Activated naive CD4-positive, alpha-beta T cell treated with anti-CD3 and anti-CD28 coated beads, Interleukin-2, amount 50 U/mL, for 24 hours (primary cell): Measurements from ENCODE around the gene C1QTNF7.

ENCODE experiments used
- H3K27ac Mint-ChIP-seq: one replicate; pipeline ENCODE4 v1.8.0; 2021; ENCODE audit warnings: mild to moderate bottlenecking, mixed read lengths
- H3K27me3 Mint-ChIP-seq: one replicate; pipeline ENCODE4 v1.8.0; 2021; ENCODE audit warnings: mixed read lengths
- H3K36me3 Mint-ChIP-seq: one replicate; pipeline ENCODE4 v1.8.0; 2021; ENCODE audit warnings: mixed read lengths
- H3K4me1 Mint-ChIP-seq: one replicate; pipeline ENCODE4 v1.8.0; 2021; ENCODE audit warnings: mixed read lengths
- H3K4me3 Mint-ChIP-seq: one replicate; pipeline ENCODE4 v1.8.0; 2021; ENCODE audit warnings: mild to moderate bottlenecking, mixed read lengths
- H3K9me3 Mint-ChIP-seq: one replicate; pipeline ENCODE4 v1.8.0; 2021; ENCODE audit warnings: mixed read lengths

C1QTNF7 gene

DNA sequence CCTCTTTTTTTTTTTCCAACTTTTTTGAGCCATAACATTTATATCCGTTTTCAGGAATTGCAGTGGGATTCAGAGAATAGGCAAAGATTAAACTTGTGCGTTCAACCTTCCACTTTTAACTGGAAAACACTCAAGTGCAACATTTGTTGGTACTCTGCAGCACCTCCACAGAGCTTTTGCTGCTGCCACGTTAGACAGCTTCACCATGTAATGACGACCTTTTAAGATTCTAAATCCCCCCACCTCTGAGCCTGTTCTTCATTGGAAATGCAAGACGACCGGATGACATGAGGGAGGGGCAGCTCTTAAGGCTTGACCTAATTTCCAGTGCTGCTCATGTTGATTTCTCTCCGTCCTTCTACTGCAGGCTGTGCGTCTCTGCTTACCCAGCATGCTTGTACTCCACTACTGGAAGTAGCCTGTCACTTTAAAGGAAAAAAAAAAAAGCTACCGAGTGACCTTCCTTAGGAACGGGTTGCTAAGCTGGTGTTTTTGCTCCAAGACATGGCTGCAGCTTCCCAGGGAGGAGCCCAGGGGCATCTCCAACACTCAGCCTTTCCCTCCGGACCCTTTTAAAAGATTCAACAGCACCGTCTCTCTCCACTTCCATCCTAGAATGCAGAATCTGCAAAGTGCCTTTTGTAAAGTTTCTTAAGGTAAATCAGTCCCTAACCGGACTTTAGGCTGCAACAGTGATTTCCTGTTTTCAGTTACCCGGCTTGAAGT lies 41.7 kb downstream of the C1QTNF7 start, which contains the start of gene CC2D2A:
Gene CC2D2A (plus strand): TSS at position 481 of the 726 bp plus-strand sequence. CDS start 6,051 bp downstream, outside the sequence.
- H3K27me3 Mint-ChIP-seq: no peaks in the 10 kb centered on the region
- H3K36me3 Mint-ChIP-seq: no peaks in the 10 kb centered on the region
- no peaks in the 10 kb centered on the region for H3K9me3 Mint-ChIP-seq
- no peak within 1 kb of the TSS for H3K27ac Mint-ChIP-seq
- H3K4me1 Mint-ChIP-seq: peaks cover 14% of the 10 kb centered on the region
- peak within 1 kb of the TSS; percentile 55 for H3K4me3 Mint-ChIP-seq

GRCh38 chr4:15470128-15470475 lies 42.3 kb downstream of the C1QTNF7 start:
- Mint-ChIP-seq H3K36me3 (no peaks in the 10 kb centered on the region), H3K4me1 (peaks cover 14% of the 10 kb centered on the region), H3K27me3 (no peaks in the 10 kb centered on the region), H3K4me3 (peak overlapping the region; percentile 55), H3K27ac (no peak overlapping the region), H3K9me3 (no peaks in the 10 kb centered on the region)

- H3K36me3 Mint-ChIP-seq: no peaks in the 10 kb centered on the region
- no peaks in the 10 kb centered on the region for H3K9me3 Mint-ChIP-seq
- no peaks in the 10 kb centered on the region for H3K27me3 Mint-ChIP-seq
- no peak overlapping the region for H3K4me3 Mint-ChIP-seq
- H3K4me1 Mint-ChIP-seq: no peaks in the 10 kb centered on the region
- no peak overlapping the region for H3K27ac Mint-ChIP-seq
These were observed 48.6 kb downstream of the C1QTNF7 start for GRCh38 chr4:15476396-15476795.

DNA sequence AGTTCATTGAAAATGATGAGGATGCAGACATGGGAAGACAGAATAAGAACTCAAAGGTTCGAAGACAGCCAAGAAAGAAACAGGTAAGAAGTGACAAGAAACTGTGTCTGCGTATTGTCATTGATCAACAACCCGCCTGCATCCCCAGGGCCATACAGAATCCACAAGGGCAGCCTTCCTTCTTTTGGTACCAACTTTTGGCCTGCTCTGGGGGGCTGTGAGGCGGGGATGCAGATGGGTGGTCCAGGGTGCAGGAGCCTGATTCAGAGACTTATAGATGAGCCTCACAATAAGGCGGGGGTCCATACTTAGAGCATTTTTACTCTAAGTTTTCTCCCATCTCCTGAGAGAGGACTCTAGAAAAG lies 50.9 kb downstream of the C1QTNF7 start:
- no peak overlapping the region for H3K27ac Mint-ChIP-seq
- H3K27me3 Mint-ChIP-seq: no peaks in the 10 kb centered on the region
- no peaks in the 10 kb centered on the region for H3K4me1 Mint-ChIP-seq
- H3K9me3 Mint-ChIP-seq: peaks cover under 1% of the 10 kb centered on the region
- no peak overlapping the region for H3K4me3 Mint-ChIP-seq
- H3K36me3 Mint-ChIP-seq: no peaks in the 10 kb centered on the region

GRCh38 chr4:15479089-15479912 lies 51.5 kb downstream of the C1QTNF7 start:
- H3K4me1 Mint-ChIP-seq: no peaks in the 10 kb centered on the region

DNA sequence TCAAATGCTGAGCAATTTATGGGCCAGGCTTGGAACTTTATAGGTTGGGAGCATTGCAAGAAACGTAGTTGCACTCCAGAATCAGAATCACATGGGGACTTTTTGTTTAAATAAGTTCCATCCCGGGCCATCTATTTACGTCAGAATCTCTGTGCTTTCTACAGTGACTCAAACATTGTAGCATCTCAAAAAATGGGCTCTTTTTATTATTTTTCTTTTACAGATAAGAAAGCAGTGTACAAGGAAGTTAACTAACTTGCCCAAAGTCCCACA lies 52.0 kb downstream of the C1QTNF7 start:
- Mint-ChIP-seq H3K4me1 (no peaks in the 10 kb centered on the region), H3K27me3 (no peaks in the 10 kb centered on the region), H3K27ac (no peak overlapping the region), H3K9me3 (peaks cover 10% of the 10 kb centered on the region), H3K36me3 (no peaks in the 10 kb centered on the region), H3K4me3 (no peak overlapping the region)

More at GRCh38 chr4:15479089-15479912, 51.5 kb downstream of the C1QTNF7 start:
- H3K27ac Mint-ChIP-seq: no peak overlapping the region
- H3K27me3 Mint-ChIP-seq: no peaks in the 10 kb centered on the region
- H3K36me3 Mint-ChIP-seq: no peaks in the 10 kb centered on the region
- H3K9me3 Mint-ChIP-seq: peaks cover 7% of the 10 kb centered on the region
- H3K4me3 Mint-ChIP-seq: no peak overlapping the region

GRCh38 chr4:15481961-15482745 lies 54.3 kb downstream of the C1QTNF7 start:
- no peaks in the 10 kb centered on the region for H3K27me3 Mint-ChIP-seq
- no peaks in the 10 kb centered on the region for H3K4me1 Mint-ChIP-seq
- H3K27ac Mint-ChIP-seq: no peak overlapping the region
- no peaks in the 10 kb centered on the region for H3K36me3 Mint-ChIP-seq
- H3K9me3 Mint-ChIP-seq: peaks cover 24% of the 10 kb centered on the region
- H3K4me3 Mint-ChIP-seq: no peak overlapping the region

DNA sequence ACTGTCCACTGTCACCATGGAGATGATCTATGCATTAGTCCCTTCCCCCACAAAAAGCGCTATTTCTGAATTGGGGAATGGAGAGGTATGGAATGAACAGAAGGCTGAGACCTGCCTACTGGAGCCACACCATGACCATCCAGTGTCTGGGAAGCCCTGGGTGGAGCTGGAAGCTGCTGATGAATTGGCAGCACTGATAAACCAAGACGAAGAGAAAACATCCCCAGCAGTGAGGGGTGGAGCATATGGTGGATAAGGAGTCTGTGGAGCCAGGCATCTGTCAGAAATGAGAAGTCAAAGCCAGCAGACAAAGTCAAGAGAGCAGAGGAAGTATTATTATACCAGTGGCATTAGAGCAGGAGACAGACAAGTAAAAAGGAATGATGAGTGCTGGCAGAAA lies 55.0 kb downstream of the C1QTNF7 start:
- Mint-ChIP-seq H3K4me3 (no peak overlapping the region), H3K4me1 (no peaks in the 10 kb centered on the region), H3K27me3 (no peaks in the 10 kb centered on the region), H3K27ac (no peak overlapping the region), H3K36me3 (no peaks in the 10 kb centered on the region), H3K9me3 (peaks cover 30% of the 10 kb centered on the region)

GRCh38 chr4:15488136-15488535 lies 60.3 kb downstream of the C1QTNF7 start:
- peaks cover 8% of the 10 kb centered on the region for H3K36me3 Mint-ChIP-seq
- H3K27ac Mint-ChIP-seq: no peak overlapping the region
- no peaks in the 10 kb centered on the region for H3K4me1 Mint-ChIP-seq
- H3K27me3 Mint-ChIP-seq: no peaks in the 10 kb centered on the region
- H3K9me3 Mint-ChIP-seq: peaks cover 48% of the 10 kb centered on the region
- H3K4me3 Mint-ChIP-seq: no peak overlapping the region

GRCh38 chr4:15488658-15489470 lies 61.0 kb downstream of the C1QTNF7 start:
- no peaks in the 10 kb centered on the region for H3K27me3 Mint-ChIP-seq
- H3K36me3 Mint-ChIP-seq: peaks cover 8% of the 10 kb centered on the region
- H3K4me1 Mint-ChIP-seq: no peaks in the 10 kb centered on the region
- H3K27ac Mint-ChIP-seq: no peak overlapping the region
- no peak overlapping the region for H3K4me3 Mint-ChIP-seq
- peaks cover 46% of the 10 kb centered on the region for H3K9me3 Mint-ChIP-seq

- Mint-ChIP-seq H3K36me3 (peaks cover 8% of the 10 kb centered on the region), H3K27me3 (no peaks in the 10 kb centered on the region), H3K9me3 (peaks cover 39% of the 10 kb centered on the region), H3K4me1 (no peaks in the 10 kb centered on the region), H3K4me3 (no peak overlapping the region), H3K27ac (no peak overlapping the region)
These were observed 61.7 kb downstream of the C1QTNF7 start for GRCh38 chr4:15489551-15489950.

GRCh38 chr4:15493411-15493810 lies 65.6 kb downstream of the C1QTNF7 start:
- no peak overlapping the region for H3K4me3 Mint-ChIP-seq
- H3K9me3 Mint-ChIP-seq: peaks cover 13% of the 10 kb centered on the region
- H3K36me3 Mint-ChIP-seq: peaks cover 15% of the 10 kb centered on the region
- H3K4me1 Mint-ChIP-seq: no peaks in the 10 kb centered on the region
- H3K27ac Mint-ChIP-seq: no peak overlapping the region
- no peaks in the 10 kb centered on the region for H3K27me3 Mint-ChIP-seq

GRCh38 chr4:15495621-15496020 lies 67.8 kb downstream of the C1QTNF7 start:
- H3K4me1 Mint-ChIP-seq: no peaks in the 10 kb centered on the region
- H3K9me3 Mint-ChIP-seq: no peaks in the 10 kb centered on the region
- no peaks in the 10 kb centered on the region for H3K27me3 Mint-ChIP-seq
- peaks cover 10% of the 10 kb centered on the region for H3K36me3 Mint-ChIP-seq
- no peak overlapping the region for H3K27ac Mint-ChIP-seq
- no peak overlapping the region for H3K4me3 Mint-ChIP-seq
